ENCODE data around the gene CDYL2.

DNA sequence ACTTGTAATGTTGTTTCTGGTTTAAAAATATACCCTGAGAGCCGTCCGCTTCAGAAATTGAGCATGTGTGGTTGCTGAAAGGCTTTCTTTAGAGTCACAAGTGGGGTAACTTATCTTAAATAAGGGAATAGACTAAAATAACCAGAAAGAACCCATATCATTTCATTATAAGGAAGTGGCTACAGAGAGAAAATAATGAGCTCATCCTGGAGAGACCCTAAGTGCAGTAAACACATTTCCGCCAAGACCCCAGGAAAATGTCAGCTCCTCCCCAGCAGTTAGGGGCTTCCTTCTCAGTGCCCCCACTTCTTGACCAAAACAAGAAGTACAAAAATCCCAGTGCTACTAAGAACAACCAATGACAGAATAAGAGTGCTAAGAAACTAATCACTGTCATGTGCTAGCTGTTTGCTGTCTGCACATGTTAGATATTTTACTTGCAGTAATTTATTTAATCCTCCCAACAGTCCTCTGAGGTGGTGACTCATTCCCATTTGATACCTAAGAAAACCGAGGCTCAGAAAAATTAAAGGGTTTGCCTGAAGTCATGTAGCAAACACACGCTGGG is 83.5 kb downstream of the CDYL2 start:
- TF ChIP-seq POLR2A (IDR thresholded peaks at IDR 0.05) = no peak
- TF ChIP-seq, protein P1, sequence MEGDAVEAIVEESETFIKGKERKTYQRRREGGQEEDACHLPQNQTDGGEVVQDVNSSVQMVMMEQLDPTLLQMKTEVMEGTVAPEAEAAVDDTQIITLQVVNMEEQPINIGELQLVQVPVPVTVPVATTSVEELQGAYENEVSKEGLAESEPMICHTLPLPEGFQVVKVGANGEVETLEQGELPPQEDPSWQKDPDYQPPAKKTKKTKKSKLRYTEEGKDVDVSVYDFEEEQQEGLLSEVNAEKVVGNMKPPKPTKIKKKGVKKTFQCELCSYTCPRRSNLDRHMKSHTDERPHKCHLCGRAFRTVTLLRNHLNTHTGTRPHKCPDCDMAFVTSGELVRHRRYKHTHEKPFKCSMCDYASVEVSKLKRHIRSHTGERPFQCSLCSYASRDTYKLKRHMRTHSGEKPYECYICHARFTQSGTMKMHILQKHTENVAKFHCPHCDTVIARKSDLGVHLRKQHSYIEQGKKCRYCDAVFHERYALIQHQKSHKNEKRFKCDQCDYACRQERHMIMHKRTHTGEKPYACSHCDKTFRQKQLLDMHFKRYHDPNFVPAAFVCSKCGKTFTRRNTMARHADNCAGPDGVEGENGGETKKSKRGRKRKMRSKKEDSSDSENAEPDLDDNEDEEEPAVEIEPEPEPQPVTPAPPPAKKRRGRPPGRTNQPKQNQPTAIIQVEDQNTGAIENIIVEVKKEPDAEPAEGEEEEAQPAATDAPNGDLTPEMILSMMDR (IDR thresholded peaks at IDR 0.05) = no peak
